Hypothalamus (tissue), 51 donors: ENCODE data around the gene ART5.
"Not testable (repeated sequence)": the region's sequence is repeated elsewhere in the genome, so short reads cannot be mapped to it uniquely, and the experiment has no call there.

Experiments used
- DNase-seq, 51 donors: peaks; one replicate each; lab custom pipeline; 2025; lab: John Stamatoyannopoulos, UW

Gene ART5

GRCh38 chr11:3588776-3589175, 53.0 kb downstream of the ART5 start:
- not testable (repeated sequence) for DNase-seq
